Measurements from ENCODE around the gene DGKI. TPM values are rescaled to one million over a fixed set of nuclear protein-coding genes. Genes with fewer than 3 reads are reported as not detected.

DGKI gene
- total and polyA plus RNA-seq, 2 of the 4 experiments (the other 2 are of a cell fraction): 3.9 to 15.8 TPM

GRCh38 chr7:137544453-137545058 is 302.2 kb downstream of the DGKI start:
- H3K4me2 ChIP-seq (ENCODE audit: low read depth, low read length): no peak overlapping the region
- H3K9ac ChIP-seq (ENCODE audit: low read depth, low read length): no peak overlapping the region
- dilution Hi-C loops (cut with HindIII; ENCODE audit: low sequenced_read_pairs, unreplicated experiment) (no loop called here), in situ Hi-C loops (cut with MboI; ENCODE audit: low sequenced_read_pairs) (no loop called here), intact Hi-C loops (cut with micrococcal nuclease) (no loop called here)
- DNase-seq (peak; percentile 15), ATAC-seq (ENCODE audit: low read depth) (no peak)
- no peak overlapping the region for H2AK5ac ChIP-seq (ENCODE audit: low read depth, low read length)
- no peaks in the 10 kb centered on the region for H3K79me1 ChIP-seq (ENCODE audit: low read depth in 1 of 2, low read length in 2 of 2)
- H2AK9ac ChIP-seq (replicated peaks; ENCODE audit: low read depth, low read length, poor library complexity): no peak overlapping the region
- no peak overlapping the region for H3K18ac ChIP-seq (ENCODE audit: low read depth, low read length)
- H2BK5ac ChIP-seq (ENCODE audit: low read depth, low read length, poor library complexity, severe bottlenecking): no peak overlapping the region
- WGBS, 2 experiments (ENCODE audit: extremely low coverage in 2 of 2, insufficient read length in 1 of 2): no CpG with 5 or more reads among the region's 1 CpG
- no peak overlapping the region for H3K56ac ChIP-seq (ENCODE audit: extremely low read depth, insufficient read depth, low read length)
- no peak overlapping the region for H3K4ac ChIP-seq (ENCODE audit: low read depth, low read length)
- no TSS peak for BruUV-seq (replicated peaks)
- H3K27ac ChIP-seq (ENCODE audit: insufficient read depth, low read length): no peak overlapping the region
- CTCF ChIA-PET: no interaction called here
- H3K4me1 ChIP-seq (ENCODE audit: control insufficient read depth, insufficient read depth, low read length): peaks cover 2% of the 10 kb centered on the region; the same call in 1 of the 2 replicates
- H4K20me1 ChIP-seq (ENCODE audit: insufficient read depth, low read length): no peaks in the 10 kb centered on the region
- no peaks in the 10 kb centered on the region for H3K9me3 ChIP-seq (ENCODE audit: control insufficient read depth, insufficient read depth, low read length)
- H4K91ac ChIP-seq (ENCODE audit: insufficient read depth, low read depth, low read length): no peak overlapping the region
- H3K4me3 ChIP-seq (ENCODE audit: insufficient read depth, low read depth, low read length): no peak overlapping the region
- POLR2A ChIA-PET (ENCODE audit: unreplicated experiment): no interaction called here
- H3K9me1 ChIP-seq (ENCODE audit: insufficient read depth, low read length): no peaks in the 10 kb centered on the region
- H3K27me3 ChIP-seq (ENCODE audit: control insufficient read depth, insufficient read depth, low read length): no peaks in the 10 kb centered on the region
- no peaks in the 10 kb centered on the region for H3K36me3 ChIP-seq (ENCODE audit: control insufficient read depth, insufficient read depth, low read length)
- H2BK20ac ChIP-seq (ENCODE audit: low read depth, low read length): peak overlapping the region; percentile 5; the same call in 1 of the 2 replicates
- no peak overlapping the region for H2BK120ac ChIP-seq (ENCODE audit: low read depth, low read length)
- 0 out of 3 replicates have a peak overlapping the region, but pooled peaks have one; percentile 50 for H2BK15ac ChIP-seq (ENCODE audit: low read depth, low read length)
- H4K5ac ChIP-seq (ENCODE audit: low read depth, low read length): no peak overlapping the region
- H4K8ac ChIP-seq (ENCODE audit: low read depth in 2 of 2, low read length in 2 of 2): no peak overlapping the region
- H3K14ac ChIP-seq (replicated peaks; ENCODE audit: low read depth, low read length): 0 out of 2 replicates have a peak overlapping the region, but pooled peaks have one; percentile 12
- H2AFZ ChIP-seq (replicated peaks; ENCODE audit: low read length, poor library complexity): no peak overlapping the region
- H3K23ac ChIP-seq (ENCODE audit: low read depth, low read length): no peak overlapping the region
- peak; percentile 82 for TF ChIP-seq CEBPB (IDR thresholded peaks at IDR 0.05; ENCODE audit: low read depth, low read length)
- no peak for TF ChIP-seq ELK1 (IDR thresholded peaks at IDR 0.05; ENCODE audit: borderline replicate concordance, low read depth, low read length)
- no peak for TF ChIP-seq RAD21 (IDR thresholded peaks at IDR 0.05; ENCODE audit: low read length)
